ENCODE results near the gene PTPN14.

DNA sequence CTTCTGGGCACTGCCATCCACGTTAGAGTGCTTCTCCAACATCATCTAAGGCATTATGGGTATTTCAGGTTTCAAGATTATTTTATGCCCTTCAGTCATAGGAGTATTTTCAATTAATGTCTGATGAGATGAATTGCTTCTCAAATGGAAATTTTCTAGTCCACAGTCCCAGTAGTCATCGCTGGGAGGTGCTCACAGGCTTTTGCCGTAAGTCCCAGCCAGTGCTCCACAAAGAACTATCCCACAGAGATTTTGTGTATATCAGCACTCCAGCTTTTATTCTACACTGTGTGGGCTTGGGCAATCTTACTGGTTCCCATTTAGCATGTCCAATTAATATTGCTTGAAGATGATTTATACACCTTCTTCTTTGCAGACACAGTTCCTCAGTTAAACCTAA, 209.5 kb downstream of the PTPN14 start:
- TF ChIP-seq EZH2 (optimal IDR thresholded peaks at IDR 0.05; ENCODE audit: low read depth, low read length): no peak
- TF ChIP-seq EZH2phosphoT487 (IDR thresholded peaks at IDR 0.05; ENCODE audit: low read length): no peak
